Keratinocyte (primary cell): ENCODE measurements around the gene KRTAP5-2. TPM values are rescaled to one million over a fixed set of nuclear protein-coding genes. Genes with fewer than 3 reads are reported as not detected.

ENCODE experiments used
- DNase-seq: peaks from one replicate; pipeline ENCODE4 v3.0.0-alpha.2; 2011; ENCODE audit warnings: low read depth, missing footprints, low spot score
- FAIRE-seq: peaks from 2 replicates; lab custom pipeline; 2011; peaks lifted over from hg19 to GRCh38; lab: Jason Lieb, UNC
- H2AFZ ChIP-seq: 2 replicates; pipeline ENCODE4 v1.6.0; 2012; ENCODE audit warnings: low read length, control low read depth, inconsistent platforms; ENCODE audit not compliant: control insufficient read depth
- H3K27ac ChIP-seq: 2 replicates; pipeline ENCODE4 v1.5.1; 2011; ENCODE audit warnings: low read length; ENCODE audit not compliant: control insufficient read depth, insufficient read depth
- H3K27me3 ChIP-seq: 3 replicates; pipeline ENCODE4 v1.6.0; 2011; ENCODE audit warnings: low read length; ENCODE audit not compliant: control insufficient read depth, insufficient read depth; ENCODE audit errors: extremely low read depth
- H3K36me3 ChIP-seq, 2 experiments: 2 replicates in 1 of 2; 3 replicates in 1 of 2; pipeline ENCODE4 v1.5.1; 2011; ENCODE audit warnings: low read length in 2 of 2, mild to moderate bottlenecking in 1 of 2; ENCODE audit not compliant: control insufficient read depth in 2 of 2, insufficient read depth in 2 of 2; ENCODE audit errors: extremely low read depth in 1 of 2
- H3K4me1 ChIP-seq: 3 replicates; pipeline ENCODE4 v1.5.1; 2011; ENCODE audit warnings: low read length; ENCODE audit not compliant: control insufficient read depth, insufficient read depth; ENCODE audit errors: extremely low read depth
- H3K4me2 ChIP-seq: 3 replicates; pipeline ENCODE4 v1.6.0; 2011; ENCODE audit warnings: low read depth, low read length; ENCODE audit not compliant: control insufficient read depth, insufficient read depth; ENCODE audit errors: extremely low read depth
- H3K4me3 ChIP-seq, 3 experiments: fragments of 200-600 bp in 1 of 3; sonication (generic) in 1 of 3; 2 replicates in 2 of 3; 3 replicates in 1 of 3; pipeline ENCODE4 v1.5.1; 2011 to 2016; ENCODE audit warnings: low read length in 3 of 3, mild to moderate bottlenecking in 3 of 3, control low read depth in 2 of 3, inconsistent platforms in 1 of 3, low read depth in 1 of 3, mixed read lengths in 1 of 3, mixed run types in 1 of 3, moderate library complexity in 1 of 3; ENCODE audit not compliant: control insufficient read depth in 2 of 3, insufficient read depth in 2 of 3; ENCODE audit errors: extremely low read depth in 1 of 3
- H3K79me2 ChIP-seq: 2 replicates; pipeline ENCODE4 v1.6.0; 2012; ENCODE audit warnings: low read length; ENCODE audit not compliant: control insufficient read depth, insufficient read depth
- H3K9ac ChIP-seq: 3 replicates; pipeline ENCODE4 v1.6.0; 2011; ENCODE audit warnings: low read length; ENCODE audit not compliant: control insufficient read depth, insufficient read depth; ENCODE audit errors: extremely low read depth
- H3K9me1 ChIP-seq: 3 replicates; pipeline ENCODE4 v1.6.0; 2011; ENCODE audit warnings: low read length; ENCODE audit not compliant: control insufficient read depth, insufficient read depth; ENCODE audit errors: extremely low read depth
- H3K9me3 ChIP-seq: 2 replicates; pipeline ENCODE4 v1.5.1; 2012; ENCODE audit warnings: low read depth, low read length; ENCODE audit not compliant: control insufficient read depth
- H4K20me1 ChIP-seq: 3 replicates; pipeline ENCODE4 v1.6.0; 2011; ENCODE audit warnings: low read length; ENCODE audit not compliant: control insufficient read depth, insufficient read depth; ENCODE audit errors: extremely low read depth
- CTCF ChIP-seq, 3 experiments: IDR thresholded peaks in 1 of 3; conservative IDR thresholded peaks in 1 of 3; optimal IDR thresholded peaks in 1 of 3; 2 replicates in 2 of 3; 3 replicates in 1 of 3; pipeline versions ENCODE3 to v1.5.1; 2011; ENCODE audit warnings: low read length in 3 of 3, mild to moderate bottlenecking in 3 of 3, moderate library complexity in 2 of 3, control low read depth in 1 of 3, inconsistent platforms in 1 of 3; ENCODE audit not compliant: insufficient read depth in 2 of 3; ENCODE audit errors: extremely low read depth in 1 of 3
- EZH2 ChIP-seq: IDR thresholded peaks from one replicate; pipeline ENCODE4 v1.6.1; 2012; ENCODE audit warnings: inconsistent platforms, mild to moderate bottlenecking, low read length, moderate library complexity
- dilution Hi-C: fragments of 300-500 bp; cut with MboI; formaldehyde crosslinking; loops from one replicate; pipeline ENCODE4 v1.7.0; 2020; ENCODE audit warnings: low sequenced_read_pairs; ENCODE audit not compliant: extremely low pct_ligation_motif_present
- polyA plus RNA-seq, 5 experiments: library from polyadenylated mRNA; depleted of rRNA in 3 of 5; stranded (reverse) in 3 of 5; stranded (forward) in 1 of 5; unstranded in 1 of 5; fragments of >200 nt; gene quantifications; 1 replicate in 1 of 5; 2 replicates in 3 of 5; 3 replicates in 1 of 5; pipeline versions ENCODE4 v1.2.1 to v1.2.3, GENCODE V29; 2011 to 2012; ENCODE audit warnings: missing spikeins in 2 of 5, low read depth in 1 of 5, low replicate concordance in 1 of 5

The KRTAP5-2 gene
- polyA plus RNA-seq, 1 donor (not counting 4 experiments of a cell fraction or from before 2014, with no cell fraction given), result not detected

- Histone ChIP-seq H3K9ac (no peak overlapping the region), H3K4me1 (no peaks in the 10 kb centered on the region), H2AFZ (no peak overlapping the region), H3K4me2 (no peak overlapping the region), H4K20me1 (peaks cover 2% of the 10 kb centered on the region), H3K4me3 (no peak overlapping the region), H3K9me3 (no peaks in the 10 kb centered on the region), H3K9me1 (no peaks in the 10 kb centered on the region), H3K27me3 (peaks cover 18% of the 10 kb centered on the region), H3K79me2 (no peaks in the 10 kb centered on the region), H3K36me3 (peaks cover 0 to 1% of the 10 kb centered on the region in 2 experiments), H3K27ac (no peak overlapping the region)
- dilution Hi-C loops, result no loop called here
- FAIRE-seq (no peak), DNase-seq (no peak)
- TF ChIP-seq EZH2 (no peak), CTCF (optimal IDR thresholded peaks at IDR 0.05 in 1 of 3, IDR thresholded peaks at IDR 0.05 in 1 of 3, conservative IDR thresholded peaks at IDR 0.05 in 1 of 3; ENCODE audit: extremely low read depth in 1 of 3, insufficient read depth in 2 of 3, low read length in 3 of 3) (no peak)
Measured at GRCh38 chr11:1567052-1567720, 30.9 kb downstream of the KRTAP5-2 start.

- Histone ChIP-seq H3K27me3 (peaks cover 17% of the 10 kb centered on the region), H3K79me2 (no peaks in the 10 kb centered on the region), H3K9ac (no peak overlapping the region), H3K27ac (no peak overlapping the region), H3K4me1 (no peaks in the 10 kb centered on the region), H2AFZ (no peak overlapping the region), H4K20me1 (peaks cover 2% of the 10 kb centered on the region), H3K9me3 (no peaks in the 10 kb centered on the region), H3K4me3 (no peak overlapping the region), H3K36me3 (peaks cover 0 to 3% of the 10 kb centered on the region in 2 experiments), H3K4me2 (no peak overlapping the region), H3K9me1 (no peaks in the 10 kb centered on the region)
- TF ChIP-seq CTCF (optimal IDR thresholded peaks at IDR 0.05 in 1 of 3, IDR thresholded peaks at IDR 0.05 in 1 of 3, conservative IDR thresholded peaks at IDR 0.05 in 1 of 3; ENCODE audit: extremely low read depth in 1 of 3, insufficient read depth in 2 of 3, low read length in 3 of 3) (peak in 1 of 3 experiments; percentile 6), EZH2 (no peak)
- dilution Hi-C loops, result no loop called here
- FAIRE-seq, result no peak
- no peak for DNase-seq
Measured at GRCh38 chr11:1566381-1567051, 31.6 kb downstream of the KRTAP5-2 start.
